Esophagus squamous epithelium (tissue), 4 donors: ENCODE data around the gene SOD2.
"Not testable (repeated sequence)": the region's sequence is repeated elsewhere in the genome, so short reads cannot be mapped to it uniquely, and the experiment has no call there.

Source experiments
- CTCF ChIP-seq, 6 experiments: fragments of 450-650 bp in 4 of 6; fragments of 200-600 bp in 2 of 6; sonication (generic) in 2 of 6; IDR thresholded peaks; one replicate each; pipeline ENCODE4 v1.5.1; 2016 to 2019; ENCODE audit warnings: antibody characterized with exemption in 6 of 6, mild to moderate bottlenecking in 4 of 6, moderate library complexity in 4 of 6
- POLR2A ChIP-seq, 4 donors: fragments of 450-650 bp; IDR thresholded peaks; one replicate each; pipeline ENCODE4 v1.6.1; 2017; ENCODE audit warnings: antibody characterized with exemption in 4 of 4, mild to moderate bottlenecking in 4 of 4, moderate library complexity in 3 of 4

GRCh38 chr6:159721981-159722380, 28.9 kb upstream of the SOD2 start:
- TF ChIP-seq CTCF, POLR2A (IDR thresholded peaks at IDR 0.05): not testable (repeated sequence)
